ENCODE results near the gene CCDC148.

The CCDC148 gene

DNA sequence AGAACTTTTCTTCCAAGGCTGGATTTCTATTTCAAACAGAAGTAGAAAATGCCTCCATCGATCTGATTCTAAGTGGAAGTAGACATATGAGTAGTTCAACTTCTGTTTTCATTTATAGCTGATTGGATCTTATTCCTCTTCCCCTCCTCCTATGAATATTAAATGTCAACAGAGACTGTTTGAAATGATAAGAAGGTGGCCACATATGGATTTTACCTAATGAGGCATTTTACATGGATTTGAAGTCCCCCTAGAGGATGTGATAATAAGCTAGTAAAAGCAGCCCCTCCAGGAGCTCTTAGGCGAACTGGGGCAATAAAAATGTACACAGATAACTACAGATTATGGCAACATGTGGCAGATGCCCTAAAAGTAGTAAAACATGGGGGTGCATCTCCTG, 283.8 kb downstream of the CCDC148 start:
- no peaks in the 10 kb centered on the region for H3K4me1 ChIP-seq (ENCODE audit: control insufficient read depth in 2 of 2, insufficient read depth in 2 of 2, low read length in 2 of 2)

DNA sequence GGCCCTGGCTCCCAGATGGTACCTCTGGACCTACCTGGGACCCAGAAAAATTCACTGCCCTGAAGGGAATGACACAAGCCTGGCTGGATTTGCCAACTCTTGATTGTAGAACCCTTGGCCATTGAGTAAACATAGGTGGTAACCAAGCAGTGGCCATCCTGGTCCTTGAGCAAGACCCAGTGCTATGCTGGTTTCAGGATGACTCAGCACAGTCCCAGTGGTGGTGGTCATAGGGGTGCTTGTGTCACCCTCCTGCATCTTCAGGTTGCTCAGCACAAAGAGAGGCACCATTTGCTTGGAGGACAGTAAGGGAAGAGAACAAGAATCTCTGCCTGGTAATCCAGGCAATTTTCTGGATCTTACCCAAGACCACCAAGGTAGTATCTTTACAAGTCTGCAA, 302.0 kb downstream of the CCDC148 start:
- Histone ChIP-seq H3K27me3 (ENCODE audit: control insufficient read depth in 2 of 2, insufficient read depth in 2 of 2, low read length in 2 of 2) (no peaks in the 10 kb centered on the region), H3K27ac (ENCODE audit: low read depth in 2 of 2, low read length in 2 of 2) (no peak overlapping the region), H3K9me3 (ENCODE audit: control insufficient read depth in 2 of 2, low read length in 2 of 2) (no peaks in the 10 kb centered on the region), H3K4me3 (ENCODE audit: low read length in 2 of 2) (no peak overlapping the region), H3K9ac (ENCODE audit: low read depth in 1 of 2, low read length in 2 of 2) (no peak overlapping the region), H3K4me1 (ENCODE audit: control insufficient read depth in 2 of 2, insufficient read depth in 2 of 2, low read length in 2 of 2) (no peaks in the 10 kb centered on the region), H3K36me3 (ENCODE audit: control insufficient read depth in 2 of 2, insufficient read depth in 2 of 2, low read length in 2 of 2) (no peaks in the 10 kb centered on the region)

More for the DNA sequence above, 283.8 kb downstream of the CCDC148 start:
- no peaks in the 10 kb centered on the region for H3K9me3 ChIP-seq (ENCODE audit: control insufficient read depth in 2 of 2, low read length in 2 of 2)
- H3K9ac ChIP-seq (ENCODE audit: low read depth in 1 of 2, low read length in 2 of 2): no peak overlapping the region
- no peak overlapping the region for H3K4me3 ChIP-seq (ENCODE audit: low read length in 2 of 2)
- H3K27me3 ChIP-seq (ENCODE audit: control insufficient read depth in 2 of 2, insufficient read depth in 2 of 2, low read length in 2 of 2): peaks cover 0 to 4% of the 10 kb centered on the region in 2 donors
- no peaks in the 10 kb centered on the region for H3K36me3 ChIP-seq (ENCODE audit: control insufficient read depth in 2 of 2, insufficient read depth in 2 of 2, low read length in 2 of 2)
- H3K27ac ChIP-seq (ENCODE audit: low read depth in 2 of 2, low read length in 2 of 2): no peak overlapping the region

DNA sequence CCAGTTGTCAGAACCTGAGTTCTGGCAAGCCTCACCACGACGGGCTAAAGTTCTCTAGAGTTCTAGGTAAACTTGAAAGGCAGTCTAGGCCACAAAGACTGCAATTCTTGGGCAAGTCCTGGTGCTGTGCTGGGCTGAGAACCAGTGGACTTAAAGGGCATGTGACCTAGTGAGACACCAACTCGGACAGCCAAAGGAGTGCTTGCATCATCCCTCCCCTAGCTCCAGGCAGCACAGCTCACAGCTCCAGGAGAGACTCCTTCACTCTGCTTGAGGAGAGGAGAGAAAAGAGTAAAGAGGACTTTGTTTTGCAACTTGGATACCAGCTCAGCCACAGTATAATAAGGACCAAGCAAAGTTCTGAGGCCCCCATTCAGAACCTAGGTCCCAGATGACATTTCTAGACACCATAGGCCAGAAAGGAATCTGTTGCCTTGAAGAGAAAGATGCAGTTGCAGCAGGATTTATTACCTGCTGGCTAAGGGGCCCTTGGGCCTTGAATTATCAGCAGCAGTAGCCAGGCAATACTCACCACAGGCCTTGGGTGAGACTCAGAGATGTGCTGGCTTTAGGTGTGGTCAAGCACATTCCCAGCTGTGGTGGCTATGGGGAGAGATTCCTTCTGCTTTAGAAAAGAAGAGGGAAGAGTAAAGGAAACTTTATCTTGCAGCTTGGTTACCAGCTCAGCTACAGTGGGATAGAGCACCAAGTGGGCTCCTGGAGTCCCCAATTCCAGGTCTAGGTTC, 303.1 kb downstream of the CCDC148 start:
- Histone ChIP-seq H3K4me3 (ENCODE audit: low read length in 2 of 2) (no peak overlapping the region), H3K27ac (ENCODE audit: low read depth in 2 of 2, low read length in 2 of 2) (no peak overlapping the region), H3K27me3 (ENCODE audit: control insufficient read depth in 2 of 2, insufficient read depth in 2 of 2, low read length in 2 of 2) (no peaks in the 10 kb centered on the region), H3K9ac (ENCODE audit: low read depth in 1 of 2, low read length in 2 of 2) (no peak overlapping the region), H3K36me3 (ENCODE audit: control insufficient read depth in 2 of 2, insufficient read depth in 2 of 2, low read length in 2 of 2) (no peaks in the 10 kb centered on the region), H3K4me1 (ENCODE audit: control insufficient read depth in 2 of 2, insufficient read depth in 2 of 2, low read length in 2 of 2) (no peaks in the 10 kb centered on the region), H3K9me3 (ENCODE audit: control insufficient read depth in 2 of 2, low read length in 2 of 2) (no peaks in the 10 kb centered on the region)

DNA sequence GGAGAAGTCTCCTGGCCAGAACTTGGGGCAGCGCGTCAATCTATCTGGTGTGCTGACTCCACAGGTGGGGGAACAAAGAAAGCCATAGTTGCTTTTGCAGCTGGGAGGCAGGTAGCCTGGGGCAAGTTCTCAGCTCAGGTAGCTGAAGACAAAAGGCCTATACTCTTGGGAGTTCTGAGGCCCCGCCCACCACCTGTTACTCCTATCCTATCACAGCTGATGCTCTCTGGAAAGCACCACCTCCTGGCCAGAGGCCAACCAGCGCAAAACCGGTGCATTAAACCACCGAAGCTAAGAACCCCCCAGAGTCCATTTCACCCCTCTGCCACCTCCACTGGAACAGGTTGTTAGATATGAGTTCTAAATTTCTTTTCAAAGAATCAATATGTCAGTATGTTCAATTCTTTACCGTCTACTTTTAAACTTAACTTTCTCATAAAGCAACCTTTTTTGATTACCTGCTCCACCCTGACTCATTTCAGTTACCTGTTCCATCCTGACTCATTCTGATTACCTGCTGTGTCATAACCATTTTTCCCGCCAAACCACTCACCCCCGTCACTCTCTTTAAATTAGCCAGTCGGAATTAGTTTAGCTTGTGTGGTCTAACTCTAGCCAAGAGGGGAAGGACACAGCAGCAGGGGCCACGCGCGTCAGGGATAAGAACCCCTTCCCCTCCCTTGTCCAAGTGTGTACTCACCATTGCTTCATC, 311.5 kb downstream of the CCDC148 start:
- Histone ChIP-seq H3K36me3 (ENCODE audit: control insufficient read depth in 2 of 2, insufficient read depth in 2 of 2, low read length in 2 of 2) (no peaks in the 10 kb centered on the region), H3K27me3 (ENCODE audit: control insufficient read depth in 2 of 2, insufficient read depth in 2 of 2, low read length in 2 of 2) (no peaks in the 10 kb centered on the region), H3K4me1 (ENCODE audit: control insufficient read depth in 2 of 2, insufficient read depth in 2 of 2, low read length in 2 of 2) (no peaks in the 10 kb centered on the region), H3K9ac (ENCODE audit: low read depth in 1 of 2, low read length in 2 of 2) (no peak overlapping the region), H3K9me3 (ENCODE audit: control insufficient read depth in 2 of 2, low read length in 2 of 2) (no peaks in the 10 kb centered on the region), H3K27ac (ENCODE audit: low read depth in 2 of 2, low read length in 2 of 2) (no peak overlapping the region), H3K4me3 (ENCODE audit: low read length in 2 of 2) (no peak overlapping the region)

DNA sequence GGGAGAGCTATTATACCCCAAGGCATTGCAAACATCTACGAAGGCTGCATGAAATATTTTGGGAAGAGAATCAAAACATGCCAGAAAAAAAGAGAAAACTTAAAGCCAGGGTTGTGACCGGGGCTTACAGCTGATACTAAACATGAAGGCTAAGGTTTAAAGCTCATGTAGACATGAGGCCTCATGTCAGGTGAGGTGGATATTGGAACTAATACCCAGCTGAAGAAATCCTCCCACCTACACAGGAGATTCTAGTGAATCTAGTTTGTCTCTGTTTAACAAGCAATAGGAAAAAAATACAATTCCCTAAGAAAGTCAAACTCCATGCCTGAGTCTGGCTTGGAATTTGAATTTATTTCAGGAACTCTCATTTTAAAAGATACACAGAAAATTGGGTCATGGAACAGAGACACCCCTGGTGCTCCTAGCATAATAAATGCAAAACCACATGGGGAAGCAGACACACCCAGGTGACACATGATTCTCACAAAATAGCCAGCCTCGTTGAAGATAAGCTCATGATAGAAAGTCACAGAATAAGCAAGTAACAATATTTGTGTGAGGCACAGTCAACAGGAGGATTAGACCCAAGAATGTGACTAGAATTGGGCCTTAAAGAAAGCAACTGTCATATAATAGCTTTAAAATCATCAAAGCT, 312.7 kb downstream of the CCDC148 start:
- Histone ChIP-seq H3K27me3 (ENCODE audit: control insufficient read depth in 2 of 2, insufficient read depth in 2 of 2, low read length in 2 of 2) (no peaks in the 10 kb centered on the region), H3K4me3 (ENCODE audit: low read length in 2 of 2) (no peak overlapping the region), H3K27ac (ENCODE audit: low read depth in 2 of 2, low read length in 2 of 2) (no peak overlapping the region), H3K36me3 (ENCODE audit: control insufficient read depth in 2 of 2, insufficient read depth in 2 of 2, low read length in 2 of 2) (no peaks in the 10 kb centered on the region), H3K9ac (ENCODE audit: low read depth in 1 of 2, low read length in 2 of 2) (no peak overlapping the region), H3K4me1 (ENCODE audit: control insufficient read depth in 2 of 2, insufficient read depth in 2 of 2, low read length in 2 of 2) (no peaks in the 10 kb centered on the region), H3K9me3 (ENCODE audit: control insufficient read depth in 2 of 2, low read length in 2 of 2) (no peaks in the 10 kb centered on the region)

DNA sequence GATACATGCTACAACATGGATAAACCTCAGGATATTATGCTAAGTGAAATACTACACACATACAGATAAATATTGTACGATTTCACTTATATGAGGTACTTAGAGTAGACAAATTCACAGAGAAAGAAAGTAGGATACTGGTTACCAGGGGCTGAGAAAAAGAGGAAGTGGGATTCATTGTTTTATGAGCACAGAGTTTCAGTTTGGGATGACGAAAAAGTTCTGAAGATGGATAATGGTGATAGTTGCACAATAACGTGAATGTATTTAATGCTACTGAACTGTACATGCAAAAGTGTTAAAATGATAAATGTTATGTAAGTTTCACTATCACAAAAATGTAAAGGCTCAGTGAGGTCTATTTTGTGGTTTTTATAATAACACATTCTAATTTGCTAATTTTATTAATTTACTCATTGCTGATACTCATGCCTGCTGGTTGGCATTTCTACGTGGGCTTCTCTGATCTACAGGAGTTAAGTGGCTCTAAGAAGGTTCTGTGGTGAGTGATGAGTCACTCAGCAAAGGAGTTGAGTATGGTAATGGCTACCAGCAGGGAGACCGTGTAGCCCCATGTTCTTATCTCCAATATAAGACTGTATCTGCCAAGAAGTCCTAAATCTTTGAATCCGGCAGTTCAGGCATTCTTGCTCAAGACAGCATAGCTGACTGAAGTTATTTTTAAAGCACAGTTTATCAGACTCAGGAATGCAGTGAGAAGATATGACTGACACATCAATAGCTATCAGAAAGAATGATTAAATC, 313.8 kb downstream of the CCDC148 start:
- H3K4me3 ChIP-seq (ENCODE audit: low read length in 2 of 2): no peak overlapping the region
- H3K9me3 ChIP-seq (ENCODE audit: control insufficient read depth in 2 of 2, low read length in 2 of 2): no peaks in the 10 kb centered on the region
- H3K27me3 ChIP-seq (ENCODE audit: control insufficient read depth in 2 of 2, insufficient read depth in 2 of 2, low read length in 2 of 2): no peaks in the 10 kb centered on the region
- H3K27ac ChIP-seq (ENCODE audit: low read depth in 2 of 2, low read length in 2 of 2): no peak overlapping the region
- no peak overlapping the region for H3K9ac ChIP-seq (ENCODE audit: low read depth in 1 of 2, low read length in 2 of 2)
- no peaks in the 10 kb centered on the region for H3K4me1 ChIP-seq (ENCODE audit: control insufficient read depth in 2 of 2, insufficient read depth in 2 of 2, low read length in 2 of 2)
- H3K36me3 ChIP-seq (ENCODE audit: control insufficient read depth in 2 of 2, insufficient read depth in 2 of 2, low read length in 2 of 2): no peaks in the 10 kb centered on the region

DNA sequence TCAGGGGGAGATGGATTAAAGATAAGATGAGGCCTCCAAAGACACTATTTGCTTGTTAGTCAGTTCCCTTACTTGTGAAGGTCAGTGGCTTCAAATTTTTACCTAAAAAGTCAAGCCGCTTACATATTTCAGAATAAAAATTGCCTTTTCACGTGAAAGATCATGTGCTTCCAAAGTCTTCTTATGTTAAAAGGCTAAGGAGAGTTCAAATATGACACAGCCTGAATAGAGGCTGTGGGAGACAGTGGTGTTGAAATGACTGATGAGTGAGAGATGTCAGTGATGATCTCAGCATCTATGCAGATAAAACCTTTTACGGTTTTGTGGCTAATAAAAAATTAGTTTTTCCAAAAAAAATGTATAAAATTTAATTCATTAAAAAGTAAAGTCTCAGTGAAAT, 314.4 kb downstream of the CCDC148 start:
- Histone ChIP-seq H3K9me3 (ENCODE audit: control insufficient read depth in 2 of 2, low read length in 2 of 2) (no peaks in the 10 kb centered on the region), H3K4me1 (ENCODE audit: control insufficient read depth in 2 of 2, insufficient read depth in 2 of 2, low read length in 2 of 2) (no peaks in the 10 kb centered on the region), H3K9ac (ENCODE audit: low read depth in 1 of 2, low read length in 2 of 2) (no peak overlapping the region), H3K36me3 (ENCODE audit: control insufficient read depth in 2 of 2, insufficient read depth in 2 of 2, low read length in 2 of 2) (no peaks in the 10 kb centered on the region), H3K27ac (ENCODE audit: low read depth in 2 of 2, low read length in 2 of 2) (no peak overlapping the region), H3K4me3 (ENCODE audit: low read length in 2 of 2) (no peak overlapping the region), H3K27me3 (ENCODE audit: control insufficient read depth in 2 of 2, insufficient read depth in 2 of 2, low read length in 2 of 2) (no peaks in the 10 kb centered on the region)

DNA sequence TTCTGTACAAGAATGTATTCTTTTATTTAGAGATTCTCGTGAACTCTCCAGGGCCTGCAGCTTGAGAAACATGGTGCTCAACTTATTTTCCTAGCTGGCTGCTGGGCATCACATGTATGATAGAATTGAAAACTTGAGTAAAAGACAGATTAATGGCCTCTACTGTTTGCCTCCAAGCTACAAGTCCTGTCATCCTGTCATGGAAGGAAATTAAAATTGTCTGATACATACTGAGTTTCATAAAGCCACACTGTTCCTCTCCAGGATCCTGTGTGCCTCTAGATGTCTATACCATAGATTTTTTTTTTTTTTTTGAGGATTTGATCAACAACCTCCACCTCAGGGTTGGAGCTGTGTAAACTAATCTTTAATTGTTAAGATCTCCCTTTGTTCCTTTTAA, 316.4 kb downstream of the CCDC148 start:
- H3K27ac ChIP-seq (ENCODE audit: low read depth in 2 of 2, low read length in 2 of 2): no peak overlapping the region
- no peaks in the 10 kb centered on the region for H3K4me1 ChIP-seq (ENCODE audit: control insufficient read depth in 2 of 2, insufficient read depth in 2 of 2, low read length in 2 of 2)
- H3K9ac ChIP-seq (ENCODE audit: low read depth in 1 of 2, low read length in 2 of 2): no peak overlapping the region
- H3K27me3 ChIP-seq (ENCODE audit: control insufficient read depth in 2 of 2, insufficient read depth in 2 of 2, low read length in 2 of 2): no peaks in the 10 kb centered on the region
- H3K4me3 ChIP-seq (ENCODE audit: low read length in 2 of 2): no peak overlapping the region
- no peaks in the 10 kb centered on the region for H3K36me3 ChIP-seq (ENCODE audit: control insufficient read depth in 2 of 2, insufficient read depth in 2 of 2, low read length in 2 of 2)
- no peaks in the 10 kb centered on the region for H3K9me3 ChIP-seq (ENCODE audit: control insufficient read depth in 2 of 2, low read length in 2 of 2)

DNA sequence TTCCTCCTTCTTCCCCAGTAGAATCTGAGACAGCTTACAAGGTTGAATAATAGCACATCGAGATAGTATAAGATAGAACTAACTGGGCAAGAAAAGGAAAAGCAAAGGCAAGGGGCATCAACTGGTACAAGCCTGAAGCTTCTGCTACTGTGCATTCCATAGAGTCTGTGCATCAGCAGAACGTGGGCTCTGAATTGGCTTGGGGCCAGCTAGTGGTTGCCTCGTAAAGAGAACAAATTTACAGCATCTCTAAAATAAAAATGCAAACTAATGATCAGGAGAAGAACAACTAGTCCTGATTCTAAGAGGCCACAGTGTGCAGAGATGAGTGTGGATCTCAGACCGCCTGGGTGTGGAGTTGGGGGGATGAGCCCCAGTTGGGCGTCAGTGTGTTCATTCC, 318.3 kb downstream of the CCDC148 start:
- no peak overlapping the region for H3K27ac ChIP-seq (ENCODE audit: low read depth in 2 of 2, low read length in 2 of 2)
- no peaks in the 10 kb centered on the region for H3K27me3 ChIP-seq (ENCODE audit: control insufficient read depth in 2 of 2, insufficient read depth in 2 of 2, low read length in 2 of 2)
- no peak overlapping the region for H3K9ac ChIP-seq (ENCODE audit: low read depth in 1 of 2, low read length in 2 of 2)
- H3K4me3 ChIP-seq (ENCODE audit: low read length in 2 of 2): no peak overlapping the region
- H3K36me3 ChIP-seq (ENCODE audit: control insufficient read depth in 2 of 2, insufficient read depth in 2 of 2, low read length in 2 of 2): no peaks in the 10 kb centered on the region
- H3K9me3 ChIP-seq (ENCODE audit: control insufficient read depth in 2 of 2, low read length in 2 of 2): no peaks in the 10 kb centered on the region
- H3K4me1 ChIP-seq (ENCODE audit: control insufficient read depth in 2 of 2, insufficient read depth in 2 of 2, low read length in 2 of 2): peaks cover 0 to 8% of the 10 kb centered on the region in 2 donors

DNA sequence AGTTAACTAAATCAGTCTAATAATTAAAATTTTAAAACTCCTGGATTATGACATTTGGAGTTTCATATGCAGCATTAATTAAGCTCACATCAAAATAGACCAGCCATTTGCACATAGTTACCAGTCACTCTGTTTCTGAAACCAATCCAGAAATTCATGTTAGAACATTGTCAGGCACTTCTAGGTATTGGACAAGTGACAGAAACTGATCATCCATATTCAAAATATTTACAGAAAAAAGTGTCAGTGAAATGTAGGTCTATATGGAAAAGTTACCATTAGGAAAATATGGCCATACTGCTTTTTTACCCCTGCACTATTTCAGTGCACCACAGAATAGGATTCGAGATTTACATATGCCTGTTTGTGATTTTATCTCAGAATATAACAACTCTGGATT, 321.5 kb downstream of the CCDC148 start:
- H3K36me3 ChIP-seq (ENCODE audit: control insufficient read depth in 2 of 2, insufficient read depth in 2 of 2, low read length in 2 of 2): no peaks in the 10 kb centered on the region
- H3K9ac ChIP-seq (ENCODE audit: low read depth in 1 of 2, low read length in 2 of 2): no peak overlapping the region
- no peaks in the 10 kb centered on the region for H3K9me3 ChIP-seq (ENCODE audit: control insufficient read depth in 2 of 2, low read length in 2 of 2)
- no peaks in the 10 kb centered on the region for H3K27me3 ChIP-seq (ENCODE audit: control insufficient read depth in 2 of 2, insufficient read depth in 2 of 2, low read length in 2 of 2)
- peaks cover 10 to 30% of the 10 kb centered on the region in 2 donors for H3K4me1 ChIP-seq (ENCODE audit: control insufficient read depth in 2 of 2, insufficient read depth in 2 of 2, low read length in 2 of 2)
- H3K27ac ChIP-seq (ENCODE audit: low read depth in 2 of 2, low read length in 2 of 2): no peak overlapping the region
- H3K4me3 ChIP-seq (ENCODE audit: low read length in 2 of 2): no peak overlapping the region
